Right lobe of liver (tissue), 6 donors: ENCODE measurements around the gene MMAB. TPM values are rescaled to one million over a fixed set of nuclear protein-coding genes. Genes with fewer than 3 reads are reported as not detected.

Experiments used
- ATAC-seq, 4 donors: fragments of 200-7000 bp; cut with Tn5 transposase; one replicate each; pipeline ENCODE4 v1.9.1; 2020; ENCODE audit warnings: mild to moderate bottlenecking in 4 of 4, moderate library complexity in 4 of 4
- DNase-seq, 3 donors: peaks; one replicate each; pipeline ENCODE4 v3.0.0-alpha.2; 2020
- H3K27ac ChIP-seq, 3 donors: fragments of 200-600 bp; one replicate each; pipeline ENCODE4 v1.8.0; 2022
- H3K27me3 ChIP-seq, 2 donors: fragments of 200-600 bp; one replicate each; pipeline ENCODE4 v1.8.0; 2022
- H3K36me3 ChIP-seq, 4 donors: fragments of 200-600 bp; sonication (generic) in 1 of 4; one replicate each; pipeline versions ENCODE4 v1.5.1 to v1.8.0; 2017 to 2022; ENCODE audit warnings: control low read depth in 1 of 4
- H3K4me1 ChIP-seq, 4 donors: fragments of 200-600 bp; sonication (generic) in 1 of 4; one replicate each; pipeline versions ENCODE4 v1.5.1 to v1.8.0; 2017 to 2022; ENCODE audit warnings: control low read depth in 1 of 4
- H3K4me3 ChIP-seq, 3 donors: fragments of 200-600 bp; one replicate each; pipeline ENCODE4 v1.8.0; 2022
- H3K9me3 ChIP-seq, 4 donors: fragments of 200-600 bp; sonication (generic) in 1 of 4; one replicate each; pipeline versions ENCODE4 v1.5.1 to v1.8.0; 2017 to 2022; ENCODE audit warnings: control low read depth in 1 of 4
- POLR2A ChIP-seq: fragments of 450-650 bp; IDR thresholded peaks from one replicate; pipeline ENCODE4 v1.6.1; 2017; ENCODE audit warnings: antibody characterized with exemption, mild to moderate bottlenecking
- WGBS: methylation state at CpG from one replicate; pipeline ENCODE4 v1.1.6; 2018; ENCODE audit warnings: low coverage, low lambda C conversion rate; ENCODE audit not compliant: insufficient coverage; ENCODE audit errors: missing lambda C conversion rate; 5-methylcytosine and 5-hydroxymethylcytosine counted together
- intact Hi-C, 2 donors: fragments of 100-400 bp; cut with DNase I; formaldehyde crosslinking; loops; one replicate each; pipeline versions ENCODE4 v1.11.2 to v1.14.1; 2022
- total RNA-seq, 6 experiments: library from RNA; depleted of rRNA in 2 of 6; stranded (reverse); fragments of >200 nt in 2 of 6; fragmentation: NEBNext Ultra II Directional in 3 of 6; extraction: Animal tissue kit (Norgen Biotek cat#: 25700) in 3 of 6; gene quantifications; one replicate each; pipeline versions ENCODE4 v1.1.0 to v1.2.4, GENCODE V29; 2016 to 2023
- TF ChIP-seq, protein P1 (sequence below), 4 donors: fragments of 200-600 bp in 3 of 4; fragments of 450-650 bp in 1 of 4; IDR thresholded peaks; one replicate each; pipeline versions ENCODE4 v1.5.1 to v1.8.0; 2016 to 2022; ENCODE audit warnings: antibody characterized with exemption in 4 of 4, mild to moderate bottlenecking in 2 of 4
- donor health status: DM: no; HTN: yes; CAD: no.
- donor health status: DM: no; HTN: no; CAD: no.
- donor health status: DM: no; HTN: no; CAD: no.
- donor health status: DM: no; HTN: yes; CAD: no.
- donor health status: DM: no; HTN: yes; CAD: no.

Gene MMAB
- total RNA-seq, 6 experiments from 2014 or later, result 42.6 to 99.8 (median 65.2) TPM

- peaks cover 0 to 73% (median 24%) of the 10 kb centered on the region in 4 donors for H3K36me3 ChIP-seq
- ATAC-seq (no peak), DNase-seq (no peak)
- no peaks in the 10 kb centered on the region for H3K27me3 ChIP-seq
- H3K4me1 ChIP-seq, result no peaks in the 10 kb centered on the region
- WGBS, result 93% methylated on average over 3 of the region's 10 CpGs
- intact Hi-C loops, result loop anchor here (5.0 to 10.0 kb wide), 3 partner anchors 73 to 253 kb away; no protein-coding TSS in a partner anchor
- H3K9me3 ChIP-seq, result no peaks in the 10 kb centered on the region
- TF ChIP-seq POLR2A, result no peak
- TF ChIP-seq, protein P1, sequence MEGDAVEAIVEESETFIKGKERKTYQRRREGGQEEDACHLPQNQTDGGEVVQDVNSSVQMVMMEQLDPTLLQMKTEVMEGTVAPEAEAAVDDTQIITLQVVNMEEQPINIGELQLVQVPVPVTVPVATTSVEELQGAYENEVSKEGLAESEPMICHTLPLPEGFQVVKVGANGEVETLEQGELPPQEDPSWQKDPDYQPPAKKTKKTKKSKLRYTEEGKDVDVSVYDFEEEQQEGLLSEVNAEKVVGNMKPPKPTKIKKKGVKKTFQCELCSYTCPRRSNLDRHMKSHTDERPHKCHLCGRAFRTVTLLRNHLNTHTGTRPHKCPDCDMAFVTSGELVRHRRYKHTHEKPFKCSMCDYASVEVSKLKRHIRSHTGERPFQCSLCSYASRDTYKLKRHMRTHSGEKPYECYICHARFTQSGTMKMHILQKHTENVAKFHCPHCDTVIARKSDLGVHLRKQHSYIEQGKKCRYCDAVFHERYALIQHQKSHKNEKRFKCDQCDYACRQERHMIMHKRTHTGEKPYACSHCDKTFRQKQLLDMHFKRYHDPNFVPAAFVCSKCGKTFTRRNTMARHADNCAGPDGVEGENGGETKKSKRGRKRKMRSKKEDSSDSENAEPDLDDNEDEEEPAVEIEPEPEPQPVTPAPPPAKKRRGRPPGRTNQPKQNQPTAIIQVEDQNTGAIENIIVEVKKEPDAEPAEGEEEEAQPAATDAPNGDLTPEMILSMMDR (IDR thresholded peaks at IDR 0.05), result no peak
- no peak overlapping the region for H3K4me3 ChIP-seq
- H3K27ac ChIP-seq, result no peak overlapping the region
These were observed 51.5 kb downstream of the MMAB start for GRCh38 chr12:109521831-109522230.

GRCh38 chr12:109519787-109520186 is 53.5 kb downstream of the MMAB start:
- peaks cover 0 to 62% (median 24%) of the 10 kb centered on the region in 4 donors for H3K36me3 ChIP-seq
- WGBS, result no CpG with 5 or more reads among the region's 6 CpGs
- intact Hi-C loops, result loop anchor here (5.0 to 10.0 kb wide), 3 partner anchors 75 to 255 kb away; no protein-coding TSS in a partner anchor
- H3K4me1 ChIP-seq, result no peaks in the 10 kb centered on the region
- DNase-seq (peak in 1 of 3 donors; percentile 33), ATAC-seq (no peak)
- H3K4me3 ChIP-seq, result no peak overlapping the region
- no peaks in the 10 kb centered on the region for H3K9me3 ChIP-seq
- TF ChIP-seq, protein P1 (IDR thresholded peaks at IDR 0.05), result no peak
- TF ChIP-seq POLR2A, result no peak
- H3K27me3 ChIP-seq, result no peaks in the 10 kb centered on the region
- peak overlapping the region in 2 of 3 donors; percentile 8 to 52 for H3K27ac ChIP-seq

GRCh38 chr12:109518820-109519665 is 54.3 kb downstream of the MMAB start:
- peak in 2 of 3 donors; percentile 51 to 65 for DNase-seq
- Histone ChIP-seq H3K36me3 (peaks cover 0 to 55% (median 21%) of the 10 kb centered on the region in 4 donors), H3K9me3 (no peaks in the 10 kb centered on the region), H3K27ac (peak overlapping the region in 2 of 3 donors; percentile 8 to 52), H3K4me1 (no peaks in the 10 kb centered on the region), H3K27me3 (no peaks in the 10 kb centered on the region), H3K4me3 (no peak overlapping the region)
- peak; percentile 81 to 91 (median 86) for ATAC-seq
- no peak for TF ChIP-seq POLR2A
- TF ChIP-seq, protein P1 (IDR thresholded peaks at IDR 0.05), result peak; percentile 85 to 94 (median 90)
- WGBS, result 27% methylated on average over 7 of the region's 11 CpGs
- intact Hi-C loops, result no loop called here

- Histone ChIP-seq H3K4me3 (no peak overlapping the region), H3K27ac (peak overlapping the region in 1 of 3 donors; percentile 52), H3K27me3 (no peaks in the 10 kb centered on the region), H3K4me1 (no peaks in the 10 kb centered on the region), H3K9me3 (no peaks in the 10 kb centered on the region), H3K36me3 (peaks cover 0 to 49% (median 17%) of the 10 kb centered on the region in 4 donors)
- intact Hi-C loops, result no loop called here
- DNase-seq (no peak), ATAC-seq (no peak)
- TF ChIP-seq, protein P1 (IDR thresholded peaks at IDR 0.05), result no peak
- TF ChIP-seq POLR2A, result no peak
- WGBS, result 84% methylated on average over 5 of the region's 6 CpGs
These were observed 55.7 kb downstream of the MMAB start for GRCh38 chr12:109517619-109518018.
